Retinal pigment epithelial cell (primary cell): ENCODE data around the gene RAB8B.

Source experiments
- DNase-seq: peaks from one replicate; pipeline ENCODE4 v3.0.0-alpha.2; 2010; ENCODE audit warnings: low read depth
- H3K4me3 ChIP-seq: 2 replicates; pipeline ENCODE4 v1.5.1; 2011; ENCODE audit warnings: mild to moderate bottlenecking, low read length, control low read depth, moderate library complexity
- CTCF ChIP-seq: conservative IDR thresholded peaks from 2 replicates; pipeline ENCODE4 v1.5.1; 2011; ENCODE audit warnings: low read depth, low read length, control low read depth, inconsistent platforms

RAB8B gene

GRCh38 chr15:63227689-63228088, 38.3 kb downstream of the RAB8B start:
- H3K4me3 ChIP-seq, result no peak overlapping the region
- no peak for TF ChIP-seq CTCF
- DNase-seq, result no peak

- no peak for DNase-seq
- no peak for TF ChIP-seq CTCF
- no peak overlapping the region for H3K4me3 ChIP-seq
These were observed 41.8 kb downstream of the RAB8B start for GRCh38 chr15:63231206-63231605.

GRCh38 chr15:63231706-63232105, 42.3 kb downstream of the RAB8B start:
- DNase-seq, result no peak
- TF ChIP-seq CTCF, result no peak
- H3K4me3 ChIP-seq, result no peak overlapping the region

GRCh38 chr15:63232405-63232804, 43.0 kb downstream of the RAB8B start:
- TF ChIP-seq CTCF, result no peak
- no peak for DNase-seq
- H3K4me3 ChIP-seq, result no peak overlapping the region

- no peak overlapping the region for H3K4me3 ChIP-seq
- TF ChIP-seq CTCF, result no peak
- no peak for DNase-seq
These were observed 43.5 kb downstream of the RAB8B start for GRCh38 chr15:63232943-63233342.

- no peak overlapping the region for H3K4me3 ChIP-seq
These were observed 44.4 kb downstream of the RAB8B start for GRCh38 chr15:63233667-63234423.

More at GRCh38 chr15:63233667-63234423, 44.4 kb downstream of the RAB8B start:
- TF ChIP-seq CTCF, result no peak
- DNase-seq, result peak; percentile 88
